T-helper 22 cell (primary cell): ENCODE results near the gene DNMBP.
"Not testable (repeated sequence)": the region's sequence is repeated elsewhere in the genome, so short reads cannot be mapped to it uniquely, and the experiment has no call there.

Source experiments
- DNase-seq: peaks from one replicate; pipeline ENCODE4 v3.0.0-alpha.2; 2020; ENCODE audit warnings: low read depth

DNMBP gene

DNA sequence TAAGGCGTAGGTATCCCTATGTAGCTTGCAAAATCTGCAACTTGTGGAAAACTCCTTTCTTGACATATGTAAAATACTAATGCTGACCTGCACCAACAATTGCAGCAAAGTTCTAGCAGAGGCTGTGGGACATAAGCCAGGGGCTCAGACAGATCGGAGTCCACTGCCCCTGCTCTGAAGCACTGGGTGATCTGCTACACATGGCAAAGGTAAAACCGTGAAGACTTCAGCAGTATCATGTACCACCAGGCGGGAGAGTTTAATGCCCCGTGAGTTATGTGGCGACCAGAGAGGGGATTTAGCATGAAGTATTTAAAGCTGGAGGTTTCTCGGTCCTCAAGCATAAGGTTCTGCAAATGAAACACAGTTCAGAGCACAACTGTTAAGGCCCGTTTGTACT is 150.9 kb downstream of the DNMBP start:
- DNase-seq = no peak

DNA sequence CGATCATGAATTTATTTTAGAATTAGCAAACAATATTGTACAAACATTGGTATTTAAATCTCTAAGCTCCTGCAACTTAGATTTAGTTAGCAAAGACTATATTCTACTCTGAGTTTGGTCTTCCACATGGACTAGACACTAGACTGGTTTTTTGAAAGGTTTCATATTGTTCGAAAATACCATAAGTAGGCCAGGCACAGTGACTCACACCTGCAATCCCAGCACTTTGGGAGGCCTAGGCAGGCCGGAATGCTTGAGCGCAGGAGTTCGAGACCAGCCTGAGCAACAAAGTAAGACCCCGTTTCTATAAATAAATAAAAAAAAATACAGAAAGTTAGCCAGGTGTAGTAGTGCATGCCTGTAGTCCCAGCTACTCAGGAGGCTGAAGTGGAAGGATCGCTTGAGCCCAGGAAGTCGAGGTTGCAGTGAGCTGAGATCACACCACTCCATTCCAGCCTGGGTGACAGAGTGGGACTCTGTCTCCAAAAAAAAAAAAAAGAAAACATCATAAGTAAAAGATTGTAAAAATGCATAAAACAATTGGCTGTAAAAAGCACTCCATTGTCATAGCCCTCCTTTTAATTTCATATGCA is 154.2 kb downstream of the DNMBP start:
- DNase-seq = no peak

DNA sequence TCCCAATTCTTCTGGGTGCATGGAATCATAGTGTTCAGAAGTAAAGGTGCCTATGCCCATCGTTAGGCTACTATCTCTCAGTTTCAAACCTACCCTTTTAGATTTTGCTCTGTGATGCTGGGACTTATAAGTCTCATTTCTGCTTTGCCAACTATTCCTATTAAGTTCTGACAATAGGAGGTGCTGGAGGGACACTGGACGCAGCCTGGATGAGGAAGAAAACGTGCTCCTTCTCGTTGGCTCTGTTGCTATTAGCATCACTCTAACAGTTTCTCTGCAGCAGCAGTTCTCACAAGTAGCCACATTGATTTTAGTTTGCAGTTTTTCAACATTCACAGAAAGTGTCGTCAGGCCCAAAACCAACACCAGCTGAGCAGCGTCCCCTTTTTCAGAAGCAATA is 154.9 kb downstream of the DNMBP start:
- DNase-seq = no peak

DNA sequence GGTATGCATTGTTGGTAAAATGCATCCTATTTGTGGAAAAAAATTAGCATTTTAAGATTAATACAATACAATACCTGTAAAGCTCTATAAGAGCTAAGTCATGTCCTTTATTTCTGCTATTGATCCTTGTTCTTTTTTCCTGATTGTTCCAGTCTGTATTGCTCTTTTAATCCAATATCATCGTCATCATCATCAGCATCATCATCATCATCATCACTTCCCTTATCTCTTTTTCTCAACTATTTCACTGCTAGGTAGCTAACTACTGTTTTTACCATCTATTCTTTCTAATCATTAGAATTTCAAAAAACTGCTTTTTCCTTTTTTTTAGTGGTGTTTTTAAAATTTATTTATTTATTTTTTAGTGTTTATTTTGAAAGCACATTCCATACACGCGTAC is 156.1 kb downstream of the DNMBP start:
- no peak for DNase-seq

DNA sequence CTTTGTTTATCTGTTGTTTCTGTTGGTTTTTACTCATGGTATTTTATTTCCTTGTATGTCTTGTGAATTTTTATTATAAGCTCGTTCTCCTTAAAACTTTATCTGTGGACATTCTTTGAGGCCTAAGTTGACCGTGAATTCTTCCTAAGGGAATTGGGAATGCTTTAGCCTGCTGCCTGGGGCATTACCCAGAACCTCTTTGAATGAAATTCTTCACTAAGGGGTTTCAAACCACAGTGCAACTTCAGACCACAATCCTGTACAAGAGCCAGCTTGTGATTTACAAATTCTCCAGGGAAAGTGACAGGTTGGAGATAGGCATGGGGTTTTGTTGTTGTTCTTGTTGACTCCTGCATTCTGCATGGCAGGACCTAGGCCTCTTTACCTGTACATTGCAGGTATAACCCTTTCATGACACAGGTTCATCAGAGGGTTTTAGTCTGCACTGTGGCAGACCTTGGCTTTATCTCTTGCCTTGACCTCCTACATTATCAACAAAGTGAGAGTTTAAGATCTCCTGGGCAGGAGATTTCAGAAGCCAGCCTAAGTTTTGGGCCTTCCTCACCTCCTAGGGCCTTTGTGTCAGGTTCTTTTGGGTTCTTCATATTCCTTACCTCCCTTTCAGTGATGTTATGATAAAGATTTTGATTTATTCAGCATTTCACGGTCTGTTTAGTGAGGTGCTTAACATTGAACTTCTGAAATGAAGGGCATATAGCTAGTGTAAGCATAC is 157.1 kb downstream of the DNMBP start:
- no peak for DNase-seq

DNA sequence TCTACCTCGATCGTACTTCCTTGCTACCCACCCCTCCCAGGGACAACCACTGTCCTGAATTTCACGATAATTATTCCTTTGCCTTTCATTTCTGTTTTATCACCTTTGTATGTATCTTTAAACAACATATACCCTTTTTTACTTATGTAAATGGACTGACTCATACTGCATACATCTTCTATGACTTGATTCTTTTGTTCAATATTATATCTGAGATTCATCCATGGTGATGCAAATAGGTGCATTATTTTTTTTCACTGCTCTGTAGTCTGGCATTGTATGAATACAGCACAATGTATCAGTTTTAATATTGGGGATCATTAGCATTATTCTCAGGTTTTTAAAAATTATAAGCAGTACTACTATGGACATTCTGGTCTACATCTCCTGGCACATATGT is 157.9 kb downstream of the DNMBP start:
- no peak for DNase-seq

DNA sequence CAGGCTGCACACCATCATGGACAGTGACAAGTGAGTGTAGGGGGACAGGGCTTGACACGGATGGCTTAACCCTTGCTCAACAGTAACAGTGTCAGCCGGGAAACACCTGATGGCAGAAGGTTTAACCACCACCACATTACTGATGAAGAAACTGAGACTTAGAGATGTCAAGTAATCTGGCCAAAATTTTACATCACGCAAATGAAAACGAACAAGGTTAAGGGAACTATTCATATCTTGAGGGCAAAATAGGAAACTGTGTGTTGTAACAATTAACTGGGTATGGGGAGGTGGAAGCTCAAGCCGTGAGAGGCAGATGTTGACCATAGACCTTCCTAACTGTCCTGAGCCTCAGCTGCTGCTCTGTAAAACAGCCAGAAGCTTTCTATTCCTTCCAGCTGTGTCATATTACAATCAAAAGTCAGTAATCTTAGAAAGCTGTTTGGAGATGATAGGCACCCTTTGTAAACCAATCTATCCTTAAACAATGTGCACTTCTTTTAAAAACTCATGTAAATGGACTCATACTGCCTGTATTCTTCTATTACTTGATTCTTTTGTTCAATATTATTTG is 158.9 kb downstream of the DNMBP start:
- no peak for DNase-seq

DNA sequence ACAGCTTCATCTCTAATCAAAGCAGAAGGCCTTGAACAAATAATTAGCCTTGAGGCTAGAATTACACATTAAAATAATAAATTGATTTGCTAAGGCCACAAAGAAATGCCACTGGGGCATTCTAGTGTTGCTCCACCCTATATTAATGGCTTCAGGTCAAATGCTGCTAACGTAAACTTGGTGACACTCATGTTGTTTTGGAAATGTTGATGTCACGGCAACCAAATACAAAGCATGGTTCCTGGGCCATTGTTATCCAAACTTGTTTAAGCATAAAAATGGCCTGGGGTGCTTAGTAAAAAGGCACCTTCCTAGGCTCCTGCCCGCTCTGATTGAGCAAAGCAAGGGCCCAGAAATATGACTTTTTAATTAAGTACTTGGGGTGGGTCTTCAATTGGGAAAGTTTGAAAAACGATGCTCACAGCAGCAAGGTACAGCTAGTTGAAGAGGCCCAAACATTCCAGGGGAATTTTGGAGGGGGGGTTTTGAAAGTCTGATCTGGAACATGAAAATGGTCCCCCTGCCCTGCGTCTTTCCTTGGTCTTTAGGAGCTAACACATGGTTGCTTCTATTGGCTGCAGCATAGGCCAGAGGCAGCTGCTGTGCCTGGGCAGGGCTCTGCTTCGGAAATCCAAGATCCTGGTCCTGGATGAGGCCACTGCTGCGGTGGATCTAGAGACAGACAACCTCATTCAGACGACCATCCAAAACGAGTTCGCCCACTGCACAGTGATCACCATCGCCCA is 159.6 kb downstream of the DNMBP start:
- no peak for DNase-seq

DNA sequence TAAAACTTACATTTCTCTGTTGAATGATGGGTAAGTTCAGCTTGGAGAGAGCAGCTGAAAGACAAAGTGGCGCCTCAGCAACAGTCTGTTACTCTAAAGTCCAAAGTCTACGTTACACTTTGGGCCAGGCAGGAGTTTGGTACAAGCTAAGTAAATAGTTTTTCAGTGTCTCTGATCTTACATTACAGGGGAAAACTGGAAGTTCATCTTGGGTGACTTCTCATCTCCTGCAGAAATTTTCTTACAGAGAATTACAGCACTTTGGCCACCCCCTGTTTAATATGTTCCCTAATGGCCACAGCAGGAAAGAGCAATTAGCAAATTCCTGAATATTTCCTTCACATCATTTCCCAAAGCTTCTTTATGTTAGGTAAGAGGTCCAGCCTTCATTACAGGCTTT is 160.2 kb downstream of the DNMBP start:
- no peak for DNase-seq

DNA sequence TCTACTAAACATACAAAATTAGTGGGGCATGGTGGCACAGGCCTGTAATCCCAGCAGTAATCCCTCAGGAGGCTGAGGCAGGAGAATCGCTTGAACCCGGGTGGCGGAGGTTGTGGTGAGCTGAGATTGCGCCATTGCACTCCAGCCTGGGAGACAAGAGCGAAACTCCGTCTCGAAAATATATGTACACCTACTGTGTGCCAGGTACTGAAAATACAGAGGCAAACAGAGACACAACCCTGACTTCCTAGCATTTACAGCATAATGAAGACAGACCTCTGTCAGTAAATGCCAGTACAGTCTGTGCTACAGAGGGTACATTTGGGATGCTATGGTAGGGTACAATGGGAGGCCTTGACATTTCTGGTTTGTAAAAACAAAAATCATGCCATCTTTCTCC is 160.7 kb downstream of the DNMBP start:
- no peak for DNase-seq

DNA sequence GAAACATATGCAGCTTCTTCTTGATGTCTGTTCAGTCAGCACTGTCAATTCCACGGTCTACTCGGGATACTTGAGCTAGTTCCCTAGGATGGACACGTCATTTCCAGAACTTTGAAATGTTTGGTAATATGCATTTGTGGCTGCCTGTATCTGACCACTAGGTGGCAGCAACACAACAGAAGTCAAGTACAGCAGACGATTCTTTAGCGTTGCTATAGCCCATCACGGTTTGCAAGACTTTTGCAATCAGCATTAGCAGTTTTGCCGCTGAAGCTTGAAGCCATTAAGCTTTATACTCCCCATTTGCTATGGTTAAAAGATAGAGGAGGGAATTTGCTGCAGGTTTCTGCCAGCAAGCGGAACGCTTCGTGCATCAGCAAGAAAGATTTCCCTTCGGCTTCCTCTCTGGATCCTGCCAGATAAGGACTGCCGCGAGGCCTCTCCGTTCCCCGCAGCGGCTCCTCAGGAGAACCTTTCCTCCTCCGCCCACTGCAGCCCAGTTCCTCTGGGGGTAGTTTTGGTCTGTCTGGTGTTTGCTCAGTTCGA is 163.8 kb downstream of the DNMBP start:
- DNase-seq = peak; percentile 41

DNA sequence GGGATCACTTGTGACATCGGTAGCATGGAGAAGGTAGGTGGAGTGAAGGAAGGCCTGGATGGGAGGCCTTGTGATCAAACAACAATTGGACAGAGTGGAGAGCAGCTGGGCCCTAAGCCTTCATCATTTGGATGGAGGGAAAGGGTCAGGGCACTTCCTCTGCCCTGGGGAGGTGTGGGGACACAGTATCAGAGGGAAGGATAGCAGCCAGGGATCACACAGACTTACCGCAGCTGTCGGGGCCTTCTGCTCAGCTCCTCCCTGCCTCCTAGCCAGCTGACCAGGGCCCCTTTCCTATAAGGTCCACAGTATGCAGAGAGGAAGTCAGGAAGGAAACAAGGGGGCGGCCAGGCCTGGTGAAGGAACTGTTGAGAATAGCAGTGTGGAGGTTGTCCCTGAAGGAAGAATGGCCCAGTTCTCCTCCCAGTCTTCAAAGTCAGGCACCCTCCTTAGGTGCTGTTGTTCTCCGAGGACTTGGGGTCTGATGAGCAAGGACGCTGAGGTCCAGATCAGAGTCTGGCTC is 165.3 kb downstream of the DNMBP start:
- DNase-seq = no peak

DNA sequence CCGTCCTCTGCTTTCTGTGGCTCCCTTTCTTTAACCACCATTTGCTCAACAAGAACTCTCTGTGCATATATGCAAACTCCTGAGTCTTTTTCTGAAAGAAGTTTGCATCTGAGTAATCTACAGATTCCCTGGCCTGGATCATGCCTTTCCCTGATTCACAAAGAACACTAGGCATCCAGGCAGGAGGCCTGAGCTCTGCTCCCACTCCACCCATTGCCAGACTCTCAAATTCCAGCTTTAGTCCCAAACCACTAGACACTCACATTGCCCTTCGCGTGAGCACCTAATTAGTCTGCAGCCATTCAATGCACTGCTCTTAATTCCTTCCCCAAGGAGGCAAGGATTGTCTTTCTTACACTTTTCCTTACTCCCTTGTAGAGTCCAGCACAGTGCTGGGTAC is 166.4 kb downstream of the DNMBP start:
- no peak for DNase-seq

DNA sequence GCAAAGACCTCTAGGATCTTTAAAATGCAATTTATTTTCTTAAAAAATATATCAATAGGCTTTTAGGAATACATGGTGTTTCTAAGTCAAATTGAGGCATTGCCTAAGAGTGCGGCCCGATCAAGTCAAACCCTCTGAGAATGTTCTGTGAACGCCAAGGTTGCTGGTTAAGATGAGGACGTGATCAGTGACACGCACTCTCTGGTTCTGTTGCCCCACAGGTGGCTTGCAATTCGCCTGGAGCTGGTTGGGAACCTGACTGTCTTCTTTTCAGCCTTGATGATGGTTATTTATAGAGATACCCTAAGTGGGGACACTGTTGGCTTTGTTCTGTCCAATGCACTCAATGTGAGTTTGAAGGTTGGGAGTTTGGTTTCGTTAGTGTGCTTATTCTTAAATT is 168.0 kb downstream of the DNMBP start:
- no peak for DNase-seq

DNA sequence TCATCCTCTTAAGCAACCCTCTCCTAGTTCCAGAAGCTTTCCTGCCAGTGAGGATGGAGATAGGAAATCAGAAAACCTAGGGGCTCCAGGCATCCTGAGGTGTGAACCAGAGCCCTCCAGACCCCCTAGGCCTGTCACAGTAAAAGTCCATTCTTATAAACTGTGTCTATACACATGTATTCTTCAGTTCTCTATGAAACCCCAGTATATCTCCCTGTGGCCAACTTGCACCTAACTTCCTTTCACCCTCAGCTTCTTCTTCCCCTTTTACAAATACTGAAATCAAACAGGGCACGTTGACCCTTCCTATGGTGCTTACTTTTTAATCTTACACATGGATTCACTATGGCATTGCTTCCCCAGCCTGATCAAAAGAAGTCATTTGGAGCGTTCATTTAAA is 168.9 kb downstream of the DNMBP start:
- not testable (repeated sequence) for DNase-seq

DNA sequence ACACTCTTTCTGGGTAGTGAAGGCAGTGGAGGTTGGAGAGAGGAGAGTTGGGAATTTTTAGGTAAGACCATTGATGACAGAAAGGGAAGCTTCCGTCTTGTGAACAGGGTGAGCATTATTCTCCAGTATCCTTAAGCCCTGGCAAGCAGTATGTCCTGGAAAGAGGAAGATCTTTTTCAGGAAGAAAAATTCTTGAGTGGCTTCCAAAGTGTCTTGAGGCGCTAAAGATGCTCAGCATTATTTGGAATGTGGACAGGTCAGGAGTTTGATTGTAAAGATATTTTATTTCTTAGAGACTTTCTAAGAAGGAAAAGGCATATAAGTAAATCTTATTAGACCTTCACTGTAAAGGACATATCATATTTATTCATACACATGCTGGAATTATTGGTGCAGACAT is 173.0 kb downstream of the DNMBP start:
- no peak for DNase-seq

DNA sequence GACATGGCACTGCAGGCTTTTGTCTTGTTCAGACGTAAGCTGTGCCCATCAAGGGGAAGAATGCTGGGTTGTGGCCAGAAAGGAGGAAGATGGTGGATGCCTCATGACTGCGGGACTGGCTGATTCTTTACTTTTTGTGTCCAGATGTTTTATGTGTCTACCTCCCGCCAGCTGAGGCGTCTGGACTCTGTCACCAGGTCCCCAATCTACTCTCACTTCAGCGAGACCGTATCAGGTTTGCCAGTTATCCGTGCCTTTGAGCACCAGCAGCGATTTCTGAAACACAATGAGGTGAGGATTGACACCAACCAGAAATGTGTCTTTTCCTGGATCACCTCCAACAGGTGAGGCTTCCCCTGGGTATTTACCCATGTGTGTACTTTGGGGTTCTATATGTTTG is 173.8 kb downstream of the DNMBP start:
- no peak for DNase-seq

DNA sequence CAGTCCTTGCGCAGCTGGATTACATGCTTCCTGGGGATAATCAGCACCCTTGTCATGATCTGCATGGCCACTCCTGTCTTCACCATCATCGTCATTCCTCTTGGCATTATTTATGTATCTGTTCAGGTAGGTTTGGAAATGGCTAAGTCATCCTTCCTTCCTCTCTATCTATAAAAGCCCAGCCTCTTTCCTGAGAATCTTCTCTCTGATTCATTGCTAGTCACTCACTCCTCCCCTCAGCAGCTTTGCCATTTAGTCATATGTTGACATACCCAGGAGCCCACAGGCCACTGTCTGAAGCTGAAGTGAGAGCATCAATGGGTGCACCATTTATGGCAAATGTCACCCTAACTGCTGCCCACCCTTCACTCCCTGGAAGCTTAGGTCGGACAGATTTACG is 175.3 kb downstream of the DNMBP start:
- DNase-seq = no peak

DNA sequence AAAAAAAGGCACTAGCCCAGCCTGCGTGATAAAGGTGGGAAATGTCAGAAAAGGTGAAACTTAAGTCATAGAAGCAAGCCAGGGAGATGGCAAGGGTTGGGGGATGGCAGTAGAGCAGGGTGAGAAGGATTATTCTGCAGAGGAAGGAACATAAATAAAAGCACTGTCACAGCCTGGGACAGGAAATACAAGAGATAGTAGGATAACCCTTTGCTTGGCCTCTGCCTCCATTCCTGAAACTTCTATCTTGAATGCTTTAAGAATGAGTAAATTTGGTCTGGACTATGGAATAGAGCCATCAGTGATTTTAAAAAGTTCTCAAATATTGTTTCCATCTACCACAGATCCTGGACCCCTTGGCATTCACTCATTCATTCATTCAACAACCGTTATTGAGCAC is 177.3 kb downstream of the DNMBP start:
- DNase-seq = no peak

DNA sequence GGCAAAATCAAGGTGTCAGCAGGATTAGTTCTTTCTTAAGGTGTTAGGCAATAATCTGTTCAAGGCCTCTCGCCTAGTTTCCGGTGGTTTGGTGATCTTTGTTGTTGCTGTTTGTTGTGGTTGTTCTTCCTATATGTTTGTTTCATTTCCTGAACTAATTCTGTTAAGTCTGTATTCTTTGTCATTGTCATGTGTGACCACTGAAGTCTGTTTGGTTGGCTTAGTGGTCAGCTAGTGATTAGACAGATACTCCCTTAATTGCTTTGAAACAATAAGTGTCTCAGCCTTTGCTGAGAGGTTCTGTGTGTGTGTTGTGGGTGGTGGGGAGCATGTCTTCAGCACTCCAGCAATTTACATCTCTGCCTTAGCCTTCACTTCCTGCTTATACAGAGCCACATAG is 181.3 kb downstream of the DNMBP start:
- DNase-seq = no peak

DNA sequence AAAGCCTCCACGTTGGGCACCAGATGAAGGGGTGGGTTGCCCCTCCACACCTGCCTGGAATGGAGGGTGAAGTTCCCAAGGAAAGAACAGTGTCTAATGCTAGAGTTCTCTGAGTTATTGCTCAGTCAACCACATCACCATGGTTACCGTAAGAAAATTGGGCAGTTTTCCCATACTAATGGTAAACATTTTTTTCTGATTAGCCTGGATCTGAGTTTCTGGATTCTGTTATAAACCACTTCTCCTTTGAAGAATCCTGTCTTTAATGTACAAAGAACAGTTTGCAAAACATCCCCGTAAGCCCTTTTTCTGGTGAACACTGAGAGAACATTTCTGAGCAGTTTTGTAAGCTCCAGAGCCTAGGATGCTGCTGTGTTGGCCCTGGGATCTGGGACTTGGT is 181.8 kb downstream of the DNMBP start:
- DNase-seq = no peak
